Measurements from ENCODE around the gene ITIH3. TPM values are rescaled to one million over a fixed set of nuclear protein-coding genes. Genes with fewer than 3 reads are reported as not detected.

The ITIH3 gene
- total and polyA plus RNA-seq, 9 donors = 0.23 to 14.2 (median 1.8) TPM

GRCh38 chr3:52847241-52847640, 52.6 kb downstream of the ITIH3 start:
- TF ChIP-seq POLR2A (IDR thresholded peaks at IDR 0.05) (no peak), CTCF (IDR thresholded peaks at IDR 0.05) (no peak), EP300 (IDR thresholded peaks at IDR 0.05) (no peak)
- no peaks in the 10 kb centered on the region for H3K4me1 ChIP-seq (ENCODE audit: insufficient read depth)
- no peak overlapping the region for H3K4me3 ChIP-seq
- no peaks in the 10 kb centered on the region for H3K27me3 ChIP-seq
- no peak overlapping the region for H3K27ac ChIP-seq
- H3K9me3 ChIP-seq = no peaks in the 10 kb centered on the region
- H3K36me3 ChIP-seq = no peaks in the 10 kb centered on the region
- intact Hi-C loops (cut with DNase I) = no loop called here
- no peak for DNase-seq
- WGBS, 3 donors = 72 to 85% (median 73%) methylated on average over 6 of the region's 6 CpGs

- Histone ChIP-seq H3K27ac (no peak overlapping the region), H3K4me1 (ENCODE audit: insufficient read depth) (no peaks in the 10 kb centered on the region), H3K4me3 (no peak overlapping the region), H3K9me3 (no peaks in the 10 kb centered on the region), H3K27me3 (no peaks in the 10 kb centered on the region), H3K36me3 (no peaks in the 10 kb centered on the region)
- intact Hi-C loops (cut with DNase I) = no loop called here
- no peak for TF ChIP-seq POLR2A (IDR thresholded peaks at IDR 0.05)
- TF ChIP-seq EP300 (IDR thresholded peaks at IDR 0.05) = no peak
- TF ChIP-seq CTCF (IDR thresholded peaks at IDR 0.05) = no peak
- WGBS, 3 donors = 88 to 93% (median 93%) methylated on average over 7 of the region's 7 CpGs
- no peak for DNase-seq
These were observed 53.1 kb downstream of the ITIH3 start for GRCh38 chr3:52847726-52848125.

GRCh38 chr3:52848617-52849016, 54.0 kb downstream of the ITIH3 start:
- WGBS, 3 donors = 67 to 78% (median 68%) methylated on average over 6 to 7 of the region's 7 CpGs
- intact Hi-C loops (cut with DNase I) = no loop called here
- Histone ChIP-seq H3K36me3 (no peaks in the 10 kb centered on the region), H3K27me3 (no peaks in the 10 kb centered on the region), H3K4me1 (ENCODE audit: insufficient read depth) (no peaks in the 10 kb centered on the region), H3K4me3 (no peak overlapping the region), H3K9me3 (no peaks in the 10 kb centered on the region), H3K27ac (no peak overlapping the region)
- DNase-seq = no peak
- TF ChIP-seq POLR2A (IDR thresholded peaks at IDR 0.05) (no peak), CTCF (IDR thresholded peaks at IDR 0.05) (no peak), EP300 (IDR thresholded peaks at IDR 0.05) (no peak)

DNA sequence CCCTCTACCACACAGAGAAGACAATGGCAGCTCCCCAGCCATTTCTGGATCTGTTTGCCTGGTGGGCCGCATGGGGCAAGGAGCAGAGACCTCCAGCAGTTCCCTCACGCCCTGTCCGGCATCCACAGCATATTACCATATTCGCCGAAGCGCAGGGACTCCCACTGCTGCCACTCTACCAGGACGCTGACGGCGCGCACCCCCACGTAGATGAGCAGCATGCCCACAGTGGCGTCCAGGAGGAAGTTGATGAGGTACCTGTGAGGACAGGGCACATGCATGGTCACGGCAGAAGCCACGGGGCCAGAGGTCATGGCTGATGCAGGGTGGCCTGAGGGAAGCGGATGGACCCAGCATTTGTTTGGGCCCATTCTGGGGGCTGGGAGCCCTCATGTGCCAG, 55.1 kb downstream of the ITIH3 start:
- Histone ChIP-seq H3K27ac (no peak overlapping the region), H3K9me3 (no peaks in the 10 kb centered on the region), H3K27me3 (no peaks in the 10 kb centered on the region), H3K36me3 (no peaks in the 10 kb centered on the region), H3K4me3 (no peak overlapping the region), H3K4me1 (ENCODE audit: insufficient read depth) (no peaks in the 10 kb centered on the region)
- 92 to 94% (median 94%) methylated on average over 15 of the region's 15 CpGs for WGBS, 3 donors
- intact Hi-C loops (cut with DNase I) = no loop called here
- no peak for DNase-seq
- TF ChIP-seq POLR2A (IDR thresholded peaks at IDR 0.05) = no peak
- TF ChIP-seq EP300 (IDR thresholded peaks at IDR 0.05) = no peak
- TF ChIP-seq CTCF (IDR thresholded peaks at IDR 0.05) = no peak

- WGBS, 3 donors = 59 to 68% (median 61%) methylated on average over 3 of the region's 3 CpGs
- no peak overlapping the region for H3K4me3 ChIP-seq
- no peak for DNase-seq
- intact Hi-C loops (cut with DNase I) = no loop called here
- H3K9me3 ChIP-seq = no peaks in the 10 kb centered on the region
- no peaks in the 10 kb centered on the region for H3K27me3 ChIP-seq
- no peak overlapping the region for H3K27ac ChIP-seq
- H3K36me3 ChIP-seq = no peaks in the 10 kb centered on the region
- H3K4me1 ChIP-seq (ENCODE audit: insufficient read depth) = no peaks in the 10 kb centered on the region
- peak in 1 of 3 donors; percentile 26 for TF ChIP-seq CTCF (IDR thresholded peaks at IDR 0.05)
- TF ChIP-seq POLR2A (IDR thresholded peaks at IDR 0.05) = no peak
These were observed 56.8 kb downstream of the ITIH3 start for GRCh38 chr3:52851348-52851747.

Data from ovary (tissue), 9 donors.